T-helper 2 cell (primary cell): ENCODE data around the gene TTC7B.

Experiments used
- DNase-seq, 5 experiments: peaks; one replicate each; pipeline versions ENCODE4 v3.0.0 to v3.0.0-alpha.2; 2012 to 2022

TTC7B gene

GRCh38 chr14:90804292-90805083 lies 11.7 kb downstream of the TTC7B start:
- DNase-seq = no peak

DNA sequence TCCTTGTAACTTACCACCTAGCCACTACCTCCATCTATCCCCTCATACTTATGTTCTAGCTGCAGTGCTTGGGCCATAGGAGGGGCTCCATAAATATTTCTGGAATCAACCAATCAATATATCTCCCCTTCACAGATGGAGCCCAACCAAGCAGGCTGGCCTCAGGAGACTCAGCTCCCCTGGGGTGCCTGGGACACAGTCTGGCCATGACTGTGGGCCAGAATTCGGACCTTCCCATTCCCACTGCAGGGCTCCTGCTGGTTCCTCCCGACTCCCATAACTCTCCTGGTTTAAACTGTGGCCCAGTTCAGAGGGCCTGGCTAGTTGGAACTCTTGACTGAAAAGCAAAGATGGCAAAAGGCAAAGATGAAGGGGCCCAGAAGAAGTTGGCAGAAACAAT lies 13.0 kb downstream of the TTC7B start:
- DNase-seq = no peak

DNA sequence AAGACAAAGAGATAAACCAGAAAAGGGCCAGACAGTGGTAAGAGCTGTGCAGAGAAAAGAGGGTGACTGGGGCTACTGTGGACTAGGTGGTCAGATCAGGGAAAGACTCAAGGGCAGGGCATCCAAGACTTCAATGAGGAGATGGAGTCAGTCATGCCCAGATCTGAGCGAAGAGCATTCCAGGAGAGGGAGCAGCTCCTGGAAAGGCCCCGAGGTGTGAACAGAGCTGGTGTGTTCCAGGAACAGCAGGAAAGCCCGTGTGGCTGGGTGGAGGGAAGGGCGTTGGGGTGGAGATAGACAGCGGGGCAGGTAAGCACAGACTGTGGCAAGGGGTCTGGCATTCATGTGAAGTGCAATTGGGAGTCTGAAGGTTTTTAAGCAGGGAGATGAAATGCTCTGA lies 16.8 kb downstream of the TTC7B start:
- no peak for DNase-seq

GRCh38 chr14:90797919-90798318 lies 18.3 kb downstream of the TTC7B start:
- DNase-seq = no peak

GRCh38 chr14:90797451-90797850 lies 18.8 kb downstream of the TTC7B start:
- no peak for DNase-seq

GRCh38 chr14:90796329-90796728 lies 19.9 kb downstream of the TTC7B start:
- DNase-seq = no peak

DNA sequence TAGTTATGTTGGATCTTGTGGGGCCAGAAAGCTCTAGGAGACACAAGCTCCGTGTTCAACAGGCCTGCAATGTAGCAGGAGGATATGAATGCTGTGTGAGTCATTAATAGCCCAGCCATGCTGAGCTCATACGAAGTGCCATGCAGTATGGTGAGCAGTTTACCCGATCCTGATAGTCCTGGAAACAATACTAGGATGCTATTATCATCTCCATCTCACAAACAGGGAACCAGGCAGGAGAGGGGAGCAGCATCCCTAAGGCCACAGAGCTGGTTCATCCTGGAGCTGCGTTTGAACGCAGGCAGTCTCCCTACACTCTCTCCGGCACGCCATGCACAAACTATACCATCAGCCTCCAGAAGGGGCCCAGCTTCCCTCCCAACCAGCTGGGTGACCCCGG lies 20.5 kb downstream of the TTC7B start:
- no peak for DNase-seq

DNA sequence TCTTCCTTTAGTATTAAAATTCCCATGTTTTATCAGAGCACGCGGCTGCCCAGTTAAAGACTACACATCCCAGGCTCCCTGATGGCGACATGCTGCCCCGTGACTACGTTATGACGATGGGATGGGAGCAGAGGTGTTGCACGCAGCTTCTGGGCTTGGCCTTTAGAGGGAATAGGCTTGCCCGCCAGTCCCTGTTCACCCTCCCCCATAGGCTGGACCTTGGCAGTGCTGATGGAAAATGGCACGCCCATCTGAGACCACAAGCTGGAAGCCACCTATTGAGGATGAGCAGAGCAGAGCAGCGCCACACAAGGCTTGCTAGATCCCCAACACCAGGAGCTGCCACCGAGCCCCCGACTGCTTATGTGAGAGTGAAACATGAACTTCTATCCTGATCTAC lies 24.7 kb downstream of the TTC7B start:
- DNase-seq = no peak

DNA sequence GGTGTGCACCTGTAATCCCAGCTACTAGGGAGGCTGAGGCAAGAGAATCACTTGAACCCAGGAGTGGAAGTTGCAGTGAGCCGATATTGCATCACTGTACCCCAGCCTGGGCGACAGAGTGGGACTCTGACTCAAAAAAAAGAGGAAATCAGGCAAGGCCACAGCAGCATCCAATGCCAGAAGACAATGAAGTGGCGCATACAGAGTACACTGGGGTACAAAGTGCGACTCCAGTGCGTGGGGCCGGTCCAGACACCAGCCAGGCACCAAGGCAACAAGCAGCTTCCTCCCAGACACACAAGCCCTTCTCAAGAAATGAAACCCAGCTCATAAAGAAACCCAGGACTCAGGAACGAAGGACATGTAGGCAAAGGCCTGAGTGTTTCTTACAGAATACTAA lies 28.2 kb downstream of the TTC7B start:
- DNase-seq = no peak

GRCh38 chr14:90785876-90786450 lies 30.3 kb downstream of the TTC7B start:
- DNase-seq = no peak

DNA sequence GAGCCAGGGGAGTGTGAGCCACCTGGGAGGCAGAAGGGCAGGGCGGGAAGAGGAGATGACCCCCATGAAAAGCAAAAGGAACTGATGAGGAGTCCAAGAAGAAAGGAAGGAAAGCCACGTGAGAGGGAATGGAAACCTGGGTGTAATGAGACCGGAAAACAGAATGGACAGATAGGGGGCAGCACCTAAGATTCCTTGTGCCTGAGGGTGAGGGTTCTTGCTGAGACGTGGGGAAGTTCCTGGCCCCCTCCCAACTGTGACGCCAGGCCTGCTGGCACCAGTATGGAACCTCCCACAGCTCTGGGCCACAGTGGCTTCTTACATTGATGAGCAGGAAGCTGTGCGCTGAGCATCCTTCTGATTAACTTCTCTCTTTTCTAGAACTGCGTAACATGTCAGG lies 30.8 kb downstream of the TTC7B start:
- DNase-seq = no peak

DNA sequence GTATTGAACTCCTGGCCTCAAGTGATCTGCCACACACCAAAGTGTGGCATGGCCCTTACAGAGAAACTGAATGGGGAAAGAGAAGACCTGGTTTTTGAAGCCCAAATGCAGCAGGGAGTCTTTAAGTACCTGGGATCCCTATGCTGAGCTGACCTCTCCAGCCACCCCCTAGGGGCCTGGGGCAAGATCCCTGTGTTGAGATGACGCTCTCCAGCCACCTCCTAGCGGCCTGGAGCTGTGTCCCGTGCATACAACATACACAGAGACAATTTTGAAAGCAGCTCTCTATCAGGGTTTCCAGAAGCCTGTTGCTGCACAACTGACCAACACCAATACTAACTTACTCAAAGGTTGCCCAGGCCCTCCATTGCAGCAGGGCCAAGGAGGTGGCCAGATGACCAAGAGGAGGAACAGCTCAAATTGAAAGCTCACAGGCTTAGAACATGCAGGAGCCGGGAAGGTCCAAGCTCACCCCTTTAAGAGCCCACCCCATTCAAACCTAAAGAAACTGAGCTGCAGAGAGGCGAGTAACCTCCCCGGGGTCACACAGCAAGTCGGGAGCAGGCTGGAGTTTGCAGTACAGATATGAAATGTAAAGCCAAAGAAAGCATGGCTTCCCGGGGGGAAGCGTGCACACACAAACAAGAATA lies 31.5 kb downstream of the TTC7B start:
- no peak for DNase-seq

- DNase-seq = no peak
Observed at GRCh38 chr14:90783344-90783743, 32.9 kb downstream of the TTC7B start.

DNA sequence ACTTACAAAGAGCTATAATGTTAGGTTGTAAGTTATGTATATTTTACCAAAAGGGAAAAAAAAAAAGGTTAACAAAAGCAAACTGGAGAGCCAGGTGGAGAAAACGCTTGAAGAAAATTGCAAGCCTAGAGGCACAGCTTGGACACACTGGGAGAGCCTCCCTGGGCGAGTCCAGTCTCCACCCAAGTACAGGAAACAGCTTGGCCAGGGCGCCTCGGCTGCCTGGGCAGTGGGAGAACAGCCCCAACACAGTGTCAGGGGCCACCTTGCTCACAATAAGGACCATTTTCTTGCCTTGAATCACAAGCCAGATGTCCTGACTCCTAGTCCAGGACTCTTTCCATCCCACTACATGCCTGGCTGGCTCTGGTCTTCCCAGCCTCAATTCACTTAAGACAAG lies 33.3 kb downstream of the TTC7B start:
- no peak for DNase-seq

DNA sequence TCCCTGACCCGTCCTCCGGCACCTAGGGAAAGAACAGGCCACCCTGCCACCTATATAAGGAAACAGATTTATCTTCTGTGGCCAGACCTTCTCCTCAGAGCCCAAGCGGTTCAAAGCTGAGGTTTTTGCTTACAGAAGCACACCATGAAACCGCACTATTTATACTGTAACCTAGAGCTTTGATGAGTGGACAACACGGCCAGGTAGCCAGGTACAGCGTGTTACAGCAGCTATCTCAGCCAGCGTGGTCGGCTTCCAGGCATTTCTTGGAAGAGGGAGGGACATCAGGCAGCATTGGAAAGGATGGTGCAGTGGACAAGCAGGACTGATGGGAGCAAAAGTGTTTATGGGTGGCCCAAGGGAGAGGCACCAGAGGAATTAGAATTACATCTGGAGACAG lies 34.4 kb downstream of the TTC7B start:
- DNase-seq = no peak

DNA sequence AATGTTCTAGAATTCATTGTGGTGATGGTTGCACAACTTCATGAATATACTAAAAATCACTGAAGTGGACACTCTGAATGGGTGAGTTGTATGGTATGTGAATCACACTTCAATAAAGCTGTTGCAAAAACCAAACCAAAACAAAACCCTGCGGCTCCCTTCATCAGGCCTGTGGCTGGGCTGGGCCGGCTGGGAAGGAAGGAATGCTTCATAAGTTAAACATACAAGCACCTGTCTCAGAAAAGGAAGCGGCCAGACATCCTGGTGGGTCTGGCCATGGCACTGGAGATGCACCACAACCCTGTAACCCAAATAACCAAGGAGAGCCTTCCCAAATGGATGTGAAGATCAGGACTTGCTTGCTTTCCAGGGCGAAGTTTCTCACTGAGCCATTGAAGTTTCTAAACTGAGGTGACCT lies 34.9 kb downstream of the TTC7B start:
- no peak for DNase-seq

DNA sequence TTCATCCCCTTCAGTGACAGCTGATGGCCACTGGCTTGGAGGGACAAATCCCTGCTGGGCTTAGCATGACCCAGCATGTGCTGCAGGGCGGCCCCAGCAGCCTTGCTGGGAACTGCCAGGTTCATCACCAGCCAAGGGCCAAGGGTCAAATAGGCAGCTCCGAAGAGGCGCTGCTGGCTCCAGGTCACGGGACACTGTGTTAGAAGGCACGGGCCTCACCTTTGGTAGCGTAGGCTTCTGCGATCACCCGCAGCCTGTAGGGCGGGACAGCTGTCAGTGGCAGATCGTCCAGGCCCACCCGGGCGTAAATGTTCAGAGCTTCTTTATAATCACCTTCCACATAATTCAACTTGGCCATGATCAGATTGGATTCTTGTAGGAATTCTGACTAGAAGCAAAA lies 35.7 kb downstream of the TTC7B start:
- DNase-seq = no peak

DNA sequence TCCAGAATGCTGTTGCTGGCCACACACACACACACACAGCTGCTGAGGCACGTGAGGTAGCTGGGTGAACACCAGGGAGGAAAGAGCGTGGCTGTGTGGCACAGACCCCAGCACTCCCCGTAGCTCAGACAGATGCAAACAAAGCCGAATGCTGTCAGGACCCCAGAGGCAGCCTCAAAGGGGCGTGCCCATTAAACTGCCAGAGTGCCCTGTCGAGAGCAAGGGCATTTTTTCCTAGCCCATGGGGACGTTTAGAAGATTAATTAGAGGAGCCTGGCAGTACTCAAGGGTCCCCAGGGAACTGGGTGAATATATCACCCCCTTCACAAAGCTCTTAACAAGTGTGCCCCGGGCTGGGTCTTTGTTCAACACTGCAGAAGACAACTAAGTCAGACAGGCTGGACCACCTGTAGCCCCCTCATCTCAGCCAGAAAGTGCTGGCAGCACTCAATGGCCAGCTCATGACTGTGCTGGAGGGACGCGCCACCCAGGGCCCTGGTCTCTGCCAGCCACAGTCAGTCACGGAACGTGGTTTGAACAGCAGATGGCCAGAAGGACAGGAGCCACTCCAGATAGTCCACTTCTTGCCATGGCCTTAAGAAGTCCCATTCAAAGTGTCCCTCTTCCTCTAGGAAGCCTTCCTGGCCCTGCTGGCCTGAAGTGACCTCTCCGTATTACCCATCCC lies 37.5 kb downstream of the TTC7B start:
- no peak for DNase-seq

- DNase-seq = no peak
Observed at GRCh38 chr14:90777830-90778485, 38.3 kb downstream of the TTC7B start.

GRCh38 chr14:90777358-90777757 lies 38.9 kb downstream of the TTC7B start:
- no peak for DNase-seq

GRCh38 chr14:90775441-90775840 lies 40.8 kb downstream of the TTC7B start:
- no peak for DNase-seq

DNA sequence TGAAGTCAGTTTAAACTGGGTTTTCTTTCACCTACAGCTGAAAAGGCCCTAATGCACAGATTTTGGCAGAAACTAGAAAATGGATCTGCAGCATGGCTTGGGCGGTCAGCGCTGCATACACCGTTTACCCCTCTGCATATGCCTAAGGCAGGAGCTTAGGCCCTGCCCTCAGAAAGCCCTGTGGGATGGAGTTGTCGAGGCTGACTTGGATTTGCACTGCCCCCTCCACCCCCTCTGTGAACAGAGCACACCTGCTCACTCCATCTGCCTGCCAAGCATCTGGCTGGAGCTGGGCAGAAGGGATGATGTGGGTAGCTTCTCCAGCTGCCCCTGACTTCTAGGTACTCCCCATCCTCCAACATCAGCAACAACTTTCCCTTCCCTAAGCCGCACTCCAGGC lies 41.9 kb downstream of the TTC7B start:
- no peak for DNase-seq

GRCh38 chr14:90773705-90774104 lies 42.5 kb downstream of the TTC7B start:
- no peak for DNase-seq
